Non-pigmented ciliary epithelial cell (primary cell): ENCODE results near the gene CCL22.
"Not testable (repeated sequence)": the region's sequence is repeated elsewhere in the genome, so short reads cannot be mapped to it uniquely, and the experiment has no call there.

Experiments used
- DNase-seq: peaks from one replicate; pipeline ENCODE4 v3.0.0-alpha.2; 2010; ENCODE audit warnings: low read depth

Gene CCL22, protein sequence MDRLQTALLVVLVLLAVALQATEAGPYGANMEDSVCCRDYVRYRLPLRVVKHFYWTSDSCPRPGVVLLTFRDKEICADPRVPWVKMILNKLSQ

GRCh38 chr16:57358527-57359095, at the start of gene CCL22:
Gene CCL22 (plus strand): TSS chr16:57358783. CDS start chr16:57358817, 34 bp downstream.
- DNase-seq = no peak

DNA sequence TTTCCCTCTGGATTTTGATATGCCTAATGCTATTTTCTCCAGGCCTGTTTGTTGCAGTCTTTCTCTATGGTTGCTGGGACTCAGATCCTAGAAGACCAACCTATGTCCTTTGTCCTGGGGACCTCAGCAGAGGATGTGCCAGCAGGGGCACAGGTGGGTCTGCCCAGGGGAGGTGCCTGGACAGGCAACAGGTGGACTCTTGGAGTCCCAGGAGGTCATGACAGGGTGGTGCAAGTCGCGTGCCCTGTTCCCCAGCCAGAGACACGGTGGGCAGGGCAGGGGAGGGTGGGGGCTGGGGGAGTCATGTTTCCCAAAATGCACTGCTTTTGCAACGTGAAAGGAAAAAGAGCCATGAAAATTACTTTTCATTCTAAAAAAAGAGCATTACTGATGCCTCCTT, 47.8 kb upstream of the CCL22 start:
- no peak for DNase-seq

DNA sequence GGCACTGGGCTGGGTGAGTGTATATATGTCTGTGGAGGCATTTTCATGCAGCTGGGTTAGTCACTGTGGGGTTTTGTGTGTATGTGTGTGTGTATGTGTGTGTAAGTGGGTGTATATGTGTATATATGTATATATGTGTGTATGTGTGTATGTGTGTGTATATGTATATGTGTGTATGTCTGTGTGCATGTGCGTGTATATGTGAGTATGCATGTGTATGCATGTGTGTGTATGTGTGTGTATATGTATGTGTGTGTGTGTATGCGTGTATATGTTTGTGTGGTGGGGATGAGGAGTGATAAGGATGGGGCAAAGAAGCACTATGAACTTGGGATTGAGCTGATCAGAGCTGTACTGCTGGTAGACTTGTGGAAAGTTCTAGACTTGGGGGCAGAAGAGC, 45.1 kb upstream of the CCL22 start:
- DNase-seq = no peak

DNA sequence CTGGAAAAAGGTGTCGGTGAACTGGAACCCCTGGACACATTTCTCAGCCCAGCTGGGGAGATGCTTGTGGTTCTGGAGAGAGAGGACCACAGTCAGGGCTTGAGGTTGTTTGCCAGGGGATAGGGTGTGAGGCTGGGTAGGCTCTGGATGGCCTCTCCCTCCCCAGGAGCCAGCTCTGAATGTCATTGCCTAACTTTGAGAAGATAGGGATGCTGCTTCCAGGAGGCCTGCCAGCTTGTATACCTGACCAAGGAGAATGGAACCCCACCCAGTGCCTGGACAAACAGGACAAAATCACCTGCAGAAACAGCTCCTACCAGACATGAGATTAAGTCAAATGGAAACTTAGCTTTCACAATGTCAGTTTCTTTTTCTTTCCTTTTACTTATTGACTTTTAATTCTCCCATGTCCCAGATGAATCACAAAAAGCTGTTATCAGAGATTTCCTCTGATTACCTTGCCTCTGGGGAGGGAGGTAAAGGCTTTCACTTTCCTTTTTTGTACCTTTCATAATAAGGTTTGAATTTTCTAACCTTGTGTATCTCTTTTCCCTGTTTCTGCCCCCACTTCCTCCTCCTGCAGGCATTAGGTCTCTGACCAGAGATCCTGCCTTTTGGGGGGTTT, 44.3 kb upstream of the CCL22 start:
- DNase-seq = no peak

DNA sequence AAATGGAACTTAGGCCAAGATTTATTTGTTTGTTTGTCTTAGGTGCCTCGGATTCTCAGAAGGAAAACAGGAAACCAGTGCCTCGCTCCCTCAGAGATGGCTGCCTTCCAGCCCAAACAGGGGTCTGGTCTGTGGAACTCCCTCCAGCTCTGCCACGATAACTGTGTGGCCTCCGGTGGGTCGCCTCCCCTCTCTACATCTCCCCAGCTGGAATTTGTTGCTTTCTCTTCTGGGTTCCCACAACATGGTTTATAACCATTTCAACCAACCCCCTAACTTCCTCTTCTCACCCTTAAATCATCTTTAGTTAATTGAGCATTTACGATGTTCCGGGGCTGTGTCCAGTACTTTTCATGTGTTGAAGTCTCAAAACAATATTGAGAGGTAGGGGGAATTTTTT, 43.2 kb upstream of the CCL22 start:
- no peak for DNase-seq

GRCh38 chr16:57316390-57317017, 42.1 kb upstream of the CCL22 start:
- peak; percentile 40 for DNase-seq

DNA sequence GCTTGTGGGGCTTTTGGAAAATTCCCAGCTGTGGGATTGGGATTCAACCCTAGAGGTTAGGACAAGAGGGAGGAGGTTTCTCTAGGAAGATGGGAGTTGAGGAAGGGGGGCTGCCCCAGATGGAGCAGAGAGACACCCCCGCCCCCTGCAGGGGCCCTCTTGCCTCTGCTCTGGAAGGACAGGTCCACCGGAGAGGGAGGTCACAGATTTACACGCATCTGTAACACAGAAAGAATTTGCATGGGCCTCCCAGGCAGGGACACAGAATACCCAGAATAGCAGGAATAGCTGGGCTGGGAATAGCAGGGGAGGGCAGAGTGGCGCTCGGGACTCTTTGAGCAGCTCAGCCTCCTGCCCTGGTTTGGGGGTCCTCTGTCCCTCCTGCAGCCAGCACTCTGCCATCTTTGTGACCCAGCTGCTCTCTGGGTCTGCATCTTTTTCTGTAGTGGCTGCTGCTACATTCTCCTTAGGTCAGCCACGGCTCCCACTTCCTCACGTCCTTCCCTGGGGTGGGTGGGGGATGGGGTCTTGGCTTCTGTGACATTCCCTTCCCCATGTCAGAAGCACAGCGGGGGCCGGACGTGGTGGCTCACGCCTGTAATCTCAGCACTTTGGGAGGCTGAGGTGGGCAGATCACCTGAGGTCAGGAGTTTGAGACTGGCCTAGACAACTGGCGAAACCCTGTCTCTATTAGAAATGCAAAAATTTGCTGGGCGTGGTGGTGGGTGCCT, 40.2 kb upstream of the CCL22 start:
- DNase-seq = no peak

DNA sequence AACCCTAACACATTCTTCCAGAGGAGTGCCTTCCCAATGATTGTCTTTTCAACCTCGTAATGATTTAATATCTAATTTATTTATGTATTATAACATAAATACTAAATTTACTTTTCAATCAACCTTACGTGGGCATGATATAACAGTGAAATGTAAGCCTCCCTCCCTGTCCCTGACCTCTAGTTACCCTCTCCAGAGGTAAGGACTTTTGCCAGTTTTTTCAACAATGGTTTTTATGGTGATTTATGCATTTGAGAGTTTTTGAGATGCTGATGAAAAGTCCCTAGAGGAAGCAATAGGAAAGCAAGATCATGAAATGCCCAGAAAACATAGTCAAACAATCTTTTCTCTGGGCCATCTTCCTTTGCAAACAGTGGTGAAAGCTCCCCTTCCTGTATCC, 38.9 kb upstream of the CCL22 start:
- DNase-seq = no peak

DNA sequence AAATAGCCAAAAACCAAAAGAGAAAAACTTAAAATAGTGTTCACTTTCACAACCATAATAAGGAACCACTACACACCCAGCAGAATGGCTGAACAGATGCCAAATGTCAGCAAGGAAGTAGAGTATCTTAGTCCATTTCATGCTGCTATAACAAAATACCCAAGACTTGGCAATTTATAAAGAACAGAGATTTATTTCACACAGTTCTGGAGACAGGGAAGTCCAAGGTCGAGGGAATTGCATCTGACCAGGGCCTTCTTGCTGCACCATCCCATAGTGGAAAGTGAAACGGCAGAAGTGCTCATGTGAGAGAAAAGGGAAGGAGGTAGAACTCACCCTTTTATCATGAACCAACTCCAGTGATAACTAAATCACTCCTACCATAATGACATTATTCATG, 33.8 kb upstream of the CCL22 start:
- DNase-seq = no peak

- no peak for DNase-seq
Measured at GRCh38 chr16:57325458-57325857, 33.1 kb upstream of the CCL22 start.

DNA sequence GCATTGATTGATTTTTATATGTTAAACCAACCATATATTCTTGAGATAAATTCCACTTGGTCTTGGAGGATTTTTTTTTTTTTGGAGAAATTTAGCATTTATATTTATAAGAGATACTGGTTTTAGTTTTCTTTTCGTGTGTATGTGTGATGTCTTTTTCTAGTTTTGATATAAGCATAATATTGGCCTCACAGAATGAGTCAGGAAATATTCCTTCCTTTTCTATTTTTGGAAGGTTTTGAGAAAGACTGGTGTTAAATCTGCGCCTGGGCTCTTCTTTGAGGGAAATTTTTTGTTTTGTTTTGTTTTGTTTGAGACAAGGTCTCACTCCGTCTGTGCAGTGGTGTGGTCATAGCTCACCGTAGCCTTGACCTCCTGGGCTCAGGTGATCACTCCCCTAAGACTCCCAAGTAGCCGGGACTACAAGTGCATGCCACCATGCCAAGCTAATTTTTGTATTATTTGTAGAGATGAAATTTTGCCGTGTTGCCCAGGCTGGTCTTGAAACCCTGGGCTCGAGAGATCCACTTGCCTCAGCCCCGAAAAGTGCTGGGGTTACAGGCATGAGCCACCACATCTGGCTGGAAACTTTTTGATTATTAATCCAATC, 28.8 kb upstream of the CCL22 start:
- no peak for DNase-seq

DNA sequence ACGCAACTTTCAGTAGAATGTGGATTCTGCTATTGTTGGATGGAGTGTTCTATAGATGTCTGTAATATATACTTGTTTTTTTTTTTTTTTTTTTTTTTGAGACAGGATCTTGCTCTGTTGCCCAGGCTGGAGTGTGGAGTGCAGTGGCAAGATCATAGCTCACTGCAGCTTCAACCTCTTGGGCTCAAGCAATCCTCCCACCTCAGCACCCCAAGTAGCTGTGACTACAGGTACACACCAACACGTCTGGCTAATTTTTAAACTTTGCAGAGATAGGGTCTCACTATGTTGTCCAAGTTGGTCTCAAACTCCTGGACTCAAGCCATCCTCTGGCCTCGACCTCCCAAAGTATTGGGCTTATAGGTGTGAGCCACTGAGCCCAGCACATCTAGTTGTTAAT, 27.2 kb upstream of the CCL22 start:
- no peak for DNase-seq

GRCh38 chr16:57333402-57333801, 25.2 kb upstream of the CCL22 start:
- no peak for DNase-seq

- no peak for DNase-seq
Measured at GRCh38 chr16:57335366-57335765, 23.2 kb upstream of the CCL22 start.

- DNase-seq = no peak
Measured at GRCh38 chr16:57341062-57341440, 17.5 kb upstream of the CCL22 start.

GRCh38 chr16:57341441-57342303, 16.9 kb upstream of the CCL22 start:
- peak; percentile 88 for DNase-seq

GRCh38 chr16:57342606-57343005, 16.0 kb upstream of the CCL22 start:
- not testable (repeated sequence) for DNase-seq

GRCh38 chr16:57343221-57343620, 15.4 kb upstream of the CCL22 start:
- DNase-seq = no peak

- DNase-seq = not testable (repeated sequence)
Measured at GRCh38 chr16:57344094-57344493, 14.5 kb upstream of the CCL22 start.

GRCh38 chr16:57345021-57345420, 13.6 kb upstream of the CCL22 start:
- DNase-seq = no peak

- no peak for DNase-seq
Measured at GRCh38 chr16:57345666-57346204, 12.8 kb upstream of the CCL22 start.
